DND-41 (cell line): ENCODE results near the gene VTCN1.

Experiments used
- ATAC-seq: fragments of 200-7000 bp; cut with Tn5 transposase; 3 replicates; pipeline ENCODE4 v1.9.1; 2021; ENCODE audit warnings: low read depth; ENCODE audit not compliant: insufficient read depth
- DNase-seq: peaks from one replicate; pipeline ENCODE4 v3.0.0-alpha.2; 2020
- H2AFZ ChIP-seq: 2 replicates; pipeline ENCODE4 v1.6.0; 2012; ENCODE audit warnings: low read depth, low read length
- H3K27ac ChIP-seq: 2 replicates; pipeline ENCODE4 v1.5.1; 2012; ENCODE audit warnings: low read length, inconsistent platforms
- H3K27me3 ChIP-seq: fragments of 200-600 bp; sonication (generic); 2 replicates; pipeline ENCODE4 v1.6.0; 2012; ENCODE audit warnings: low read length, mild to moderate bottlenecking, inconsistent platforms; ENCODE audit not compliant: insufficient read depth, poor library complexity
- H3K36me3 ChIP-seq: 2 replicates; pipeline ENCODE4 v1.5.1; 2012; ENCODE audit warnings: low read length, inconsistent platforms; ENCODE audit not compliant: insufficient read depth
- H3K4me1 ChIP-seq: 2 replicates; pipeline ENCODE4 v1.5.1; 2012; ENCODE audit warnings: mild to moderate bottlenecking, low read length; ENCODE audit not compliant: insufficient read depth
- H3K4me2 ChIP-seq: 2 replicates; pipeline ENCODE4 v1.6.0; 2012; ENCODE audit warnings: mild to moderate bottlenecking, moderate library complexity, low read length, inconsistent platforms; ENCODE audit not compliant: insufficient read depth
- H3K4me3 ChIP-seq, 2 experiments: fragments of 200-600 bp in 1 of 2; shearing (Covaris generic) in 1 of 2; 2 replicates each; pipeline ENCODE4 v1.5.1; 2012 to 2016; ENCODE audit warnings: inconsistent platforms in 2 of 2, low read length in 2 of 2, mild to moderate bottlenecking in 2 of 2, low read depth in 1 of 2, moderate library complexity in 1 of 2
- H3K79me2 ChIP-seq: 2 replicates; pipeline ENCODE4 v1.6.0; 2012; ENCODE audit warnings: low read length, inconsistent platforms; ENCODE audit not compliant: insufficient read depth
- H3K9ac ChIP-seq: 2 replicates; pipeline ENCODE4 v1.6.0; 2012; ENCODE audit warnings: low read depth, mild to moderate bottlenecking, inconsistent platforms, low read length, moderate library complexity
- H3K9me3 ChIP-seq: 2 replicates; pipeline ENCODE4 v1.5.1; 2012; ENCODE audit warnings: low read length, moderate library complexity, mild to moderate bottlenecking, inconsistent platforms; ENCODE audit not compliant: insufficient read depth, severe bottlenecking
- H4K20me1 ChIP-seq: 2 replicates; pipeline ENCODE4 v1.6.0; 2012; ENCODE audit warnings: low read length; ENCODE audit not compliant: insufficient read depth
- EZH2 ChIP-seq: IDR thresholded peaks from 3 replicates; pipeline ENCODE4 v1.6.1; 2012; ENCODE audit warnings: borderline replicate concordance, low read depth, mild to moderate bottlenecking, moderate library complexity, low read length, inconsistent platforms; ENCODE audit not compliant: severe bottlenecking
- TF ChIP-seq, protein P1 (sequence below): IDR thresholded peaks from 2 replicates; pipeline ENCODE4 v1.5.1; 2012; ENCODE audit warnings: borderline replicate concordance, low read length, moderate library complexity, mild to moderate bottlenecking; ENCODE audit not compliant: poor library complexity, severe bottlenecking; ENCODE audit errors: extremely low read depth

Gene VTCN1

GRCh38 chr1:117241512-117241911, 30.8 kb upstream of the VTCN1 start:
- DNase-seq: no peak
- H3K36me3 ChIP-seq: no peaks in the 10 kb centered on the region
- no peak overlapping the region for H3K4me3 ChIP-seq
- no peaks in the 10 kb centered on the region for H3K4me1 ChIP-seq
- peaks cover 10% of the 10 kb centered on the region for H3K27me3 ChIP-seq
- TF ChIP-seq EZH2: no peak
- TF ChIP-seq, protein P1, sequence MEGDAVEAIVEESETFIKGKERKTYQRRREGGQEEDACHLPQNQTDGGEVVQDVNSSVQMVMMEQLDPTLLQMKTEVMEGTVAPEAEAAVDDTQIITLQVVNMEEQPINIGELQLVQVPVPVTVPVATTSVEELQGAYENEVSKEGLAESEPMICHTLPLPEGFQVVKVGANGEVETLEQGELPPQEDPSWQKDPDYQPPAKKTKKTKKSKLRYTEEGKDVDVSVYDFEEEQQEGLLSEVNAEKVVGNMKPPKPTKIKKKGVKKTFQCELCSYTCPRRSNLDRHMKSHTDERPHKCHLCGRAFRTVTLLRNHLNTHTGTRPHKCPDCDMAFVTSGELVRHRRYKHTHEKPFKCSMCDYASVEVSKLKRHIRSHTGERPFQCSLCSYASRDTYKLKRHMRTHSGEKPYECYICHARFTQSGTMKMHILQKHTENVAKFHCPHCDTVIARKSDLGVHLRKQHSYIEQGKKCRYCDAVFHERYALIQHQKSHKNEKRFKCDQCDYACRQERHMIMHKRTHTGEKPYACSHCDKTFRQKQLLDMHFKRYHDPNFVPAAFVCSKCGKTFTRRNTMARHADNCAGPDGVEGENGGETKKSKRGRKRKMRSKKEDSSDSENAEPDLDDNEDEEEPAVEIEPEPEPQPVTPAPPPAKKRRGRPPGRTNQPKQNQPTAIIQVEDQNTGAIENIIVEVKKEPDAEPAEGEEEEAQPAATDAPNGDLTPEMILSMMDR: no peak
- no peak overlapping the region for H3K4me2 ChIP-seq
- no peaks in the 10 kb centered on the region for H3K9me3 ChIP-seq
- ATAC-seq: no peak
- H3K79me2 ChIP-seq: no peaks in the 10 kb centered on the region
- no peaks in the 10 kb centered on the region for H4K20me1 ChIP-seq
- no peak overlapping the region for H3K9ac ChIP-seq
- H3K27ac ChIP-seq: no peak overlapping the region
- H2AFZ ChIP-seq: no peak overlapping the region

DNA sequence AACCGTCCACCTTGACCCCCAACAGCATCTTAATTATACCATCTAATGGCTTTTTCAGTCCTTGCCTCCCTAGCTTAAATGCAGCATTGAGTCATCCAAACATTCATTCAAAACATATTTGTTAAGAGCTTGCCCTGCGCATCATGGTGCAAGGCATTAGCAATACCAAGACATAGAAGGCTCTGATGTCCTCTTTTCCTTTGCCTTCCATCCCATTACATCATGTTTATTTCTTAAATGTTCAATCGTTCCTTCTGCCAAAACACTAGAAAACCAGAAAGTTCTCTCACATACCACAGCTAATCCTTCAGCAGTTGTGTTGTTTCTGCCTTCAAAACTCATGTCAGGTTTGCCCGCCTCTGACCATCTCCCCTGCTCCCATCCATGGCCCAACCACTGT, 29.8 kb upstream of the VTCN1 start:
- DNase-seq (no peak), ATAC-seq (no peak)
- no peak overlapping the region for H2AFZ ChIP-seq
- peaks cover 6% of the 10 kb centered on the region for H3K27me3 ChIP-seq
- H3K36me3 ChIP-seq: no peaks in the 10 kb centered on the region
- H3K79me2 ChIP-seq: no peaks in the 10 kb centered on the region
- no peaks in the 10 kb centered on the region for H3K4me1 ChIP-seq
- no peak overlapping the region for H3K27ac ChIP-seq
- TF ChIP-seq, protein P1: no peak
- TF ChIP-seq EZH2: no peak
- H4K20me1 ChIP-seq: no peaks in the 10 kb centered on the region
- H3K4me2 ChIP-seq: no peak overlapping the region
- H3K9me3 ChIP-seq: no peaks in the 10 kb centered on the region
- no peak overlapping the region for H3K9ac ChIP-seq
- H3K4me3 ChIP-seq: no peak overlapping the region

DNA sequence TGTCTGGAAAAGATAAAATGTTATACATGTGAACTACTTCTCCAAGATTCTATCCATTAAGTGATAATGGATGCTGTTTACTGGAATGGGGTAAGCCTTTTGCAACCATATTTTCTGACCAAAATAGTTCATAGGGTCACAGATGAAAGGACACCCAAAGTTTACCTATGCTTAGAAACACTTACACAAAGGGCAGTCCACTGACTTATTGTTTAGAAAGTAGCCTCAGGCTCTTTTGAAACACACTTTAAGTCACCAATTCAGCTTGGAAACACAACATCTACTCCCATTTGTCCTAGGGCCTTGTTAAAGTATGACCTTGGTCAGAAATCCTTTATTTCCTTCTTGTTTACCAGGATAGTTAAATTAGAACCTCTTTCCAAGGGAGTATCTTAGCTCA, 28.7 kb upstream of the VTCN1 start:
- H3K27me3 ChIP-seq: no peaks in the 10 kb centered on the region
- H3K9ac ChIP-seq: no peak overlapping the region
- no peak overlapping the region for H3K4me3 ChIP-seq
- H3K4me1 ChIP-seq: no peaks in the 10 kb centered on the region
- H3K4me2 ChIP-seq: no peak overlapping the region
- no peaks in the 10 kb centered on the region for H3K79me2 ChIP-seq
- H3K9me3 ChIP-seq: no peaks in the 10 kb centered on the region
- H3K36me3 ChIP-seq: no peaks in the 10 kb centered on the region
- no peak for ATAC-seq
- TF ChIP-seq, protein P1: no peak
- TF ChIP-seq EZH2: no peak
- no peaks in the 10 kb centered on the region for H4K20me1 ChIP-seq
- no peak overlapping the region for H2AFZ ChIP-seq
- DNase-seq: no peak
- H3K27ac ChIP-seq: no peak overlapping the region

DNA sequence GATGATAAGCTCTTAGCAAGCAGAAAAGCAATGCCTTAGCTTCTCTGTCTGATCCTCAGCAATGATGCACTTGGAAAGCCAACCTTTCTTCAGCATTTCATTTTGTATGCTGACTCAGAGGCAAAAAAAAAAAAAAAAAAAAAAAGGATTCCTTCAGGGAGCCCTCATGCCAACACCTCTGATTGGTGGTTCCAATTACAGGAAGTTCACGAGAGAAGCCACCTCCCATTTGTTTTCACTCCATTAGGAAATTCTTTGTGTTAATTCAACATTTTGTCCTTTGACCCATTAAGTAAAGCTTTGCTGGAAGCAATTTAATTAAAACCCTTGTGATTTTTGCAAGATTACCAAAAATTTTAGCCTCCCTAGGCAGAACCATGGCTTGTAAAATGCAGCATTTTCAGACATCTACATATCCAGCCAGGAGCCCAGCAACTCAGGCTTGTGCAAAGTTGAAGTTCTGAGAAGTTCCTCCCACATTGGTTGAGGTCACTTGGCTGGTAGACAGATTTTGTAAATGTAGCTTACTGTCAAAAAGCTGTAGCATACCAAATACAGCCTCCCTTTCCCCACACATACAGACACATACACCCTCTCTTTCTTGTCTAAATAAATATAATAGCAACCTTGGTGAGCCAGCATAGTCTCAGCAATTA, 27.1 kb upstream of the VTCN1 start:
- Histone ChIP-seq H3K27ac (no peak overlapping the region), H3K4me1 (no peaks in the 10 kb centered on the region), H2AFZ (no peak overlapping the region), H3K27me3 (no peaks in the 10 kb centered on the region), H3K36me3 (no peaks in the 10 kb centered on the region), H4K20me1 (no peaks in the 10 kb centered on the region), H3K79me2 (no peaks in the 10 kb centered on the region), H3K4me2 (no peak overlapping the region), H3K4me3 (no peak overlapping the region), H3K9me3 (no peaks in the 10 kb centered on the region), H3K9ac (no peak overlapping the region)
- ATAC-seq (no peak), DNase-seq (no peak)
- TF ChIP-seq, protein P1: no peak
- no peak for TF ChIP-seq EZH2
